Activated T-cell treated with anti-CD3 and anti-CD28 coated beads for 4 hours (primary cell): ENCODE measurements around the gene KIAA1958.

Source experiments
- DNase-seq: peaks from one replicate; pipeline ENCODE4 v3.0.0-alpha.2; 2020

Gene KIAA1958

DNA sequence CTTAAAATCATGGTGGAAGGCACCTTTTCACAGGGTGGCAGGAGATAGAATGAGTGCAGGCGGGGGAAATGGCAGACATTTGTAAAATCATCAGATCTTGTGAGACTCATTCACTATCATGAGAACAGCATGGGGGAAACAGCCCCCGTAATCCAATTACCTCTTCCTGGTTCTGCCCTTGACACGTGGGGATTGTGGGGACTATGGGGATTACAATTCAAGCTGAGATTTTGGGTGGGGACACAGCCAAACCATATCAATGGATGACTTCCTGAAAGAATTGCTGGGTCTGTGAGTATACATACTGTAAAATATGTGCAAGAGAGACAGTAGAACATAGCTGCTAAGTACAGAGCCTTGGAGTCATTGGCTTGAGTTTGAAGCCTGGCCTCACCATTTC, 47.0 kb downstream of the KIAA1958 start:
- DNase-seq, result no peak

DNA sequence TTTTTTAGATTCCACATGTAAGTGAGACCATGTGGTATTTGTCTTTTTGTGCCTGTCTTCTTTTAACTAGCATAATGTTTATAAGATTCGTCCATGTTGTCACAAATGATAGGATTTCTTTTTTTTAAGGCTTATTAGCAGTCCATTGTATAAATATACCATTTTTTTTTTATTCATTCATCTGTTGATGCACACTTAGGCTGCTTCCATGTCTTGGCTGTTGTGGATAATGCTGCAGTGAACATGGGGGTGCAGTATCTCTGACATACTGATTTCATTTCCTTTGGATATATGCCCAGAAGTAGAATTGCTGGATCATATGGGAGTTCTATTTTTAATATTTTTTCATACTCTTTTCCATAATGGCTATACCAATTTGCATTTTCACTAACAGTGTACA, 48.7 kb downstream of the KIAA1958 start:
- no peak for DNase-seq

DNA sequence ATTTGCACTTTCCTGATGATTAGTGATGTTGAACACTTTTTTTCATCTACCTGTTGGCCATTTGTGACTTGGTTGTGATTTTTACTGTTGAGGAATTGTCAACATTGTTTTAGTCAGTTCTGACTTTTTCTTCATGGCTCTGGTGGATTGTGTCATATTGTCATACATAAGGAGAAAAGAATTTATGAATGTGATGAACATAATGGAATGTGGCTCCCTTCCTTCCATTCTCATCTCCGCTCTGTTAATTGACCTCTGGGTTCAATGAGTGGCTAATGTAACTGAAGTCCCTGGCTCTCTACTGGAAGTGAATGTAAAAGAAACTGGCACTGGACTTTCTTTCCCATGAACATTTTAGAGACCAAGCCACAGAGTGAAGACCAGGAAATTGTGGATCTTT, 49.2 kb downstream of the KIAA1958 start:
- no peak for DNase-seq

DNA sequence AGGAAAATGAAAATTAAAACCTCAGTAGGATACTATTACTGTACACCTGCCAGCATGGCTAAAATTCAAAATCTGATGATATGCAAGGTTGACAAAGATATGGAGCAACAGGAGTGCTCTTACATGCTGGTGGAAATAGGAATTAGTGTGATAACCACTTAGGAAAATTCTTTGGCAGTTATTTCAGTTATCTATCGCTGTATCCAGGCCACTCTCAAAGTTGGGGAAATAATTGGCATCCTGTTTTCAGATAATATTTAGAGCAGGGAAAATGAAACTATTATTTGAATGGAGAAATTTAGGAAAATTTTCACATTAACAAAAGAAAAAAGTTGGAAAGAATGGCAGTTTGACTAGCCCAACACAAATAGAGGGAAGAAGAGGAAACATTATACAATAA, 50.9 kb downstream of the KIAA1958 start:
- no peak for DNase-seq

DNA sequence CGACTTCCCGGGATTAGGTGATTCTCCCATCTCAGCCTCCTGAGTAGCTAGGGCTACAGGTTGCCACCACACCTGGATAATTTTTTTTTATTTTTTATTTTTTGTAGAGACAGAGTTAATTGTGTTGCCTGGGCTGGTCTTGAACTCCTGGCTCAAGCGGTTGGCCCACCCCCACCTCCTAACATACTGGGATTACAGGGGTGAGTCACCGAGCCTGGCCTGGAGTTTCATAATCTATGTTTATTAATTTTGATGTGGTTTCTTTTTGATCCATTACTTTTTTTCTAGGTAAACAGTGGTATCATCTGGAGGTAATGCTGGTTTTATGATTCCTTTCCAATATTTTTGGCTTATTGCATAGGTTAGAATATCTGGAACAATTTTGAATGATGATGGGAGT, 54.2 kb downstream of the KIAA1958 start:
- DNase-seq, result no peak

DNA sequence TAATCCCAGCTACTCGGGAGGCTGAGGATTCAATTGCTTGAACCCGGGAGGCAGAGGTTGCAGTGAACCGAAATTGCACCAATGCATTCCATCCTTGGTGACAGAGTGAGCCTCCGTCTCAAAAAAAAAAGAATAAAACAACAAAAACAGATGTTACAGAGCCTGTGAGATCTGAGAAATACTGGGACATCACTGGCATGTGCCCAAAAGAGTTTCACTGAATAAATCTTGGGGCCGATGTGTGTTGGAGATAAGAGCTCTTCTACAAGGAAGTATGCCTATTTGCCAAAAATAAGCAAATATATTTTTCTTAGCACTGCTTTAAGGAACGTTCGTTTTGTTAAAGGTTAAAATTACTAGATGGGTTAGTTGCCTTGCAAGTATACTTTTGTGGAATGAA, 55.1 kb downstream of the KIAA1958 start:
- no peak for DNase-seq

DNA sequence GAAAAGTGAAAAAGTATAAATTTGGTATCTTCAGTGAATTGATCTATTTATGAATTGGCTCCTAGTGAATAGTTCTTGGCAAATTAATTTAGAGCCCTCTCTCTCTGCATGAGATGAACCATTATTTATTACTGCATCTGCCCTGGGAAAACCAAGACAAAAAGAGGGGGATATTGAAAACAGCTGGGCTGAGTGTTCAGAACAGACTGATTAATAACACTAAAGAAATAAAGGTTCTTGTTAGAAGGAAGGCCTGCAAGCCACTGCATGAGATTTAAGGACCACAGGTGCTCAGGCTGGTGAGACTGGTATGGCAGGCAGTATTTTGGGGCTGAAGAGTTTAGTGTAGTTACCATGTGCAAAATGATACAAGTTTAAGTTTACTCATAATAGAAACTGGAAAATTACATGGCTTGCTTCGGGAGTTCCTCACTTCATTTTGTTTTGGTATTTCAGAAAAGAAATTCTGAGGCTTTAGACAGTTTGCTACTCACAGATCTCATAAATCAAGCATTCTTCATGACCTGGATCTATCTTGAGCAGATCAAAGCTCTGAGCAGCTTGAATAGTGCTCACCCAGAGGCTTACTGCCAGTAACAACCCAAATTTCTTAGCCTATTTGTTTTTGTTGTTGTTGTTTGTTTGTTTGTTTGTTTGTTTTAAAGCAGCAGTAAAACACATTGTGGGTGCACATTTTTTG, 56.1 kb downstream of the KIAA1958 start:
- DNase-seq, result no peak

DNA sequence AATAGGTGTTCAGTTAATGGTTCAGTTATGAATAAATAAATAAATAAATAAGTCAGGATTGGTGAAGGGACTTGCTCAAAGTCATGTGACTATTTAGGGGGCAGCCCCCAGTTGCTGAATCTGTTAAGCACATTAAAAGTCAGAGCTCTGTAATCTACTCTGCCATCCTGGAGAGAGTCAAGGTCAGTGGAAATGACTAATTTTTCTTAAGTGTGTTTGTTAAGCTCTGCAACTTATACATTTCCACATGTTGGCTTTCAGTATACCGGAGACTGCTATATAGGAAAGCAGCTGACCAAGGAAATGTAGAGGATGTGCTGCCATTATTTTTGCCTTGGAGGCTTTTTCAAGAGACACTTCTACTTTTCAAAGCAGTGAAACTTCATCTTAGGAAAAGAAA, 57.9 kb downstream of the KIAA1958 start:
- no peak for DNase-seq

DNA sequence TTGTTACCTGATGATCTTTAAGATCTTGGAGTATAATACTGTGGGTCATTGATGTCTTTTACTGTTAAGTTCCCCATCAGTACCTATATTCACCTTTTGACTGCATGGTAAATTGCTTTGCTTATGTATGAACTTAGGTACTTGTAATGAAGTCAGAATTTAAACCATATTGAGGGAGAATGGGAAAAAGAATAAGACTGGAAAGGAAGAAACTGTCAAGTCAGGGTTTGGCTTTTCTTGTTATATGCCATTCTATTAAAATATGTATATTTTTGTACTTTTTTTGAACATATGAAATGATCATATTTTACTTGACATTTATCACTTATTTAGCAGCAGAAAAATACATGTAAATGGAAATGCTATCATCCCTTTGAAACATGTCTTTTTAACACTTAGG, 58.6 kb downstream of the KIAA1958 start:
- DNase-seq, result no peak

DNA sequence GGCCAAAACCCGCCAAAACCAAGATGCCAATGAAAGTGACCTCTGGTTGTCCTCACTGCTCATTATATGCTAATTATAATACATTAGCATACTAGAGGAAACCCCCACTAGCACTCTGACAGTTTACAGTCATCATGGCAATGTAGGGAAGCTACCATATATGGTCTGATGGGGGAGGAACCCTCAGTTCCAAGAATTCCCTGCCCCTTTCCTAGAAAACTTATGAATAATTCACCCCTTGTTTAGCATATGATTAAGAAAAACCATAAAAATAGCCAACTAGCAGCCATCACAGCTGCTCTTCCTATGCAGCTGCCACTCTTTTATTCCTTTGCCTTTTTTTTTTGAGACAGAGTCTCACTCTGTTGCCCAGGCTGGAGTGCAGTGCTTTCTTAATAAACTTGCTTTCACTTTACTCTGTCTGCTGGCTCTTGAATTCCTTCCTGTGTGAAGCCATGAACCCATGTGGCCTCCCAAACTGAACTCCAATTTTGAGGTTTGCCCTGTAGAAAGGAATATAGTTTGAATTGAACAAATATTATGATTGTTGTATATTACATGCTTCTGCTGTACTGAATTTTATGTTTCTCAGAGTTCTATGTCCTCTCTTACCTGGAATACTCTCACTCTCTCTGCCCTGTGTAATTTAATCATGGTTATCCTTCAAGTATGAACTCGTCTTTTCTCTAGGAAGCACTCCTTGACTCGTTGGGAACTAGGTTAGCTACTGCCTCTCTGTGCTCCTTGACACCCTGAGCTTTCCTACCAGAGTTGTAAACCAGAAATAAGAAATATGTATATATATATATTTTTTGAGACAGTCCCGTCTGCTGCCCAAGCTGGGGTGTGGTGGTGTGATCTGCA, 59.8 kb downstream of the KIAA1958 start:
- no peak for DNase-seq

DNA sequence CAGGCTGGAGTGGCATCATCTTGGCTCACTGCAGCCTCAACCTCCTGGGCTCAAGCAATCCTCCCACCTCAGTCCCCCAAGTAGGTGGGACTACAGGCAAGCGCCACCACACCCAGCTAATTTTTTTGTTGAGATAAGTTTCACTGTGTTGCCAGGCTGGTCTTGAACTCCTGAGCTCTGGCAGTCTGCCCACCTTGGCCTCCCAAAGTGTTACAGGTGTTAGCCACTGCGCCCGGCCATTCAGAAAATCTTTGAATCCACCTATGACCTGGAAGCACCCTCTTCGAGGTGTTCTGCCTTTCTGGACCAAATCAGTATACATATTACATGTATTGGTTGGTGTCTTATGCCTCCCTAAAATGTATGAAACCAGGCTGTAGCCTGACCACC, 61.4 kb downstream of the KIAA1958 start:
- DNase-seq, result no peak

DNA sequence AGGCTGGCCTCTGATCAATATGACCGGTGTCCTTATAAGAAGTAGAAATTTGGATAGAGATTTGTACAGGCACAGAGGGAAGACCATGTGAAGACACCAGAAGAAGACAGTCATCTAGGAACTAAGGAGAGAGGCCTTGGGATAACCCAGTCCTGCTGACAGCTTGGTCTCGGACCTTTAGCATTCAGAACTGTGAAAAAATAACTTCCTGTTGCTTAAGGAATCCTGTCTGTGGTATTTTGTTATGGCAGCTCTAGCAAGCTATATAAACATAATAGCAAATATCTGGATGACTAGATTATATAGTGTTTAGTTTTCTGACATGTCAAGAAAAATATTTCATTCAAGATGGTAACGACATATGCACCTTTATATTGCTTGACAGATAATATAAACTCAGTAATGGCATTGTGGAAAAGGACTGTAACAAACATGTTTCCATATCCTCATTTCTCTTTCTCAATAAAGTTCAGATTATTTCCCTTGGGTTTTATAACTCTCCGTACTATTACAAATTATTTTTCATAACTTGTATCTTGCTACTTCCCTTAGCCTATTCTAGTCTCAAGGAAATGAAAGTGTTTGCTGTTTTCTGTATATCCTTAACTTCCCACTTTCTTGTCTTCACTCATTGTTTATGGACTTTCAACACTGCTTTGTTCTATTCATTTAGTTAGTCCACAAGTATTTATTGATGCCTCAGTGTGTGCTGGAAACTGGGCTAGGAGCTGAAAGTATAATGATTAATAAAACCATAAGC, 62.4 kb downstream of the KIAA1958 start:
- no peak for DNase-seq

DNA sequence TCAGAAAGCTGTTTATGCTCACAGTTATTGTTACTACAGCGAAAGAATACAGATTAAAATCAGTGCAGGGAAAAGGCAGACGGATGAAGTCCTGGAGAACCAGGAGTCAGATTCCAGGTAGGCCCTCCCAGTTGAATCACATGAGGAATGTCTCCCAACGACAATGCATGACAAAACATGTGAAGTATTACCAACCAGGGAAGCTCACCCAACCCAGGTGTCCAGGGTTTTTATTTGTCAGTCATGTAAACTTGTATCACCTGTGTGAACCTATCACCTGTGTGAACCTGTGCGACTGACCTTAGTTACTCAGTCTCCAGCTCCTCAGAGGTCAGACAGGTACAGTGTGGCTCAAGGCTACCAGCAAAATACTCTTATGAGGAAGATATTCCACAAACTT, 63.9 kb downstream of the KIAA1958 start:
- DNase-seq, result no peak

DNA sequence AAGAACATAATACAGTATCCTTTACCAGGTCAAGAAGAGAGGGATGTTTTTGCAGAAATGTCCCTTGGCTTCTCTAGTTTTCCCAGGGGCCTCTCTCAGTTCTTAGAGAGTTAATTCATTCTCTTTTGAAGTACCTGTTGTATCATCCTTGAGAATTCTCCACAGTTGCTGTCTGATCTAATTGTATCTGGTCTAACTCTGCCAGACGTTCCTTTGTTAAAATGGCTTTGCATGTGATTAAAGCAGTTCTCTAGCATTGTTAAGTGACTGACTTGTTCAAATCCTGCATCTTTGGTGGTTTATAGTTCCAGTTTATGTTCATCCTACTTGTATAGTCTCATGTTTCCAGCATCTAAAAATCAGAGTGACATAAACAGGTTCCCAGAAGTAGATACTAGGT, 65.0 kb downstream of the KIAA1958 start:
- no peak for DNase-seq

DNA sequence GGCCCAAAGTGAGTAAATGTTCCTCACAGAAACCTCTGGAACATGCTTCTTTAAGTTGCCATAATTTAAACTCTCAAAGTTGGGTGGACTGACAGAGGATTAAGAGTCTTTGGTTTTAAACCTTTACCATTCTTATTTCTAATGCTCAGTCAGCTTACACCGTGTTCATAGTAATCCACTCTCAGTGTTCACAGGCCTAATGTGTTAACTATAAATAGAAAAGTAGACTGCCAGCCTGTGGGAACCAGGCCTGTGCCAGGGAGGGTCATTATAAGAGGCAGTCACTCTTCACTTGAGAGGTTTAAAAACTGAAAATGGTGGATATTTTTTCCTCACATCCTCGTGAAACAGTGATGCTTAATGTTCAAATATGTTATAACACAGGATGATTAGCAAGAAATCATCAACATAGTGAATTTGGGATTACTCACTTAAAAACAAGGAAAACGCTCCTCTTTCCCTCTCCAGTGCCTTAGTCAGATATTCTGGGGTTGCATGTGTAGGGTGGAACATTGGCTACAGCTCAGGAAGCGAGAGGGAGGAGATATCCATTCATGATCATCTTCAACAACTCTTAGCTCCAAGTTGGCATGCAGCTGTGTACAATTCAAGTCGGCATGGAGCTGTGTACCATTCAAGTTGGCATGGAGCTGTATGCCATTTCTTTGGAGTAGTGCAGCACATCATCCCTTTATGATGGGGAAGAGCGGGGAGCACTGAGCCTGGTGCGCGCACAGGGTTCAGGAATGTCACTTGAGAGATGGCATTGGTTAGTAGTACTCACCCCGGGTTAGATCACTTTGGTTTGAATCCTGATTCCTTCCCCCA, 65.8 kb downstream of the KIAA1958 start:
- no peak for DNase-seq

DNA sequence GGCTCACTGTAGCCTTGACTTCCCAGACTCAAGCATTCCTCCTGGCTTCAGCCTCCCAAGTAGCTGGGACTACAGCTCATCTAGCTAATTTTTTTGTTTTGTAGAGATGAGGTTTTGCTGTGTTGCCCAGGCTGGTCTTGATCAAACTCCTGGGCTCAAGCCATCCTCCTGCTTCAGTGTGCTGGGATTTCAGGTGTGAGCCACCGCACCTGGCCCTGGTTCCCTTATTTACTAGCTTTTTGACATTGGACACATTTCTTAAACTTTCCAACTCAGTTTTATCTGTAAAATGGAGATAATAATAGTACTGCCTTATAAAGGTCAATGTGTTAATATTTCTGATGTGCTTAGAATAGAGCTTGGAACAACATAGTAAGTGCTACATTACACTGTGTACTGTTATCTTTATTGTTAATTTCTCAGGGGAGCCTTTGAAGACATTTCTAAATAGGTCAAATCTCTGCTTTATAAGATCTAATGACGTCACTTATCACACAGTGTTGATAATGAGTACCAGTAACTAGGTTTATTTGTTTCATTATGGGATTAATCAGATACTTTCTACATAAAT, 66.7 kb downstream of the KIAA1958 start:
- no peak for DNase-seq

DNA sequence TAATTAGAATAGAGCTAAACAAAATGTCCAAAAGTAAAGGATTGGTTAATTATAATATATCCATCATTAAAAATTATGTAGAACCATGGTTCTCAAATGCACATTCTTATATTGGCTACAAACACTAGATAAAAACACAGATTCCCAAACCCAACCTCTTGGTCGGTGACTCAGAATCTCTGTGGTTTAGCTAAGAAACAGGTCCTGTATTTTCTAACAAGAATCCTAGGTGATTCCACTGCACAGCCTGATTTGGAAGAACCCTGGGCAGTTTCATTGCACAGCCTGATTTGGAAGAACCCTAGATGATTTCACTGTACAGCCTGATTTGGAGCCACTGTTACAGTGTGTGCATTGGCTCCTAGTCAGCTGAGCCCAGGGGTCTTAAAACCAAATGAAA, 67.9 kb downstream of the KIAA1958 start:
- no peak for DNase-seq

DNA sequence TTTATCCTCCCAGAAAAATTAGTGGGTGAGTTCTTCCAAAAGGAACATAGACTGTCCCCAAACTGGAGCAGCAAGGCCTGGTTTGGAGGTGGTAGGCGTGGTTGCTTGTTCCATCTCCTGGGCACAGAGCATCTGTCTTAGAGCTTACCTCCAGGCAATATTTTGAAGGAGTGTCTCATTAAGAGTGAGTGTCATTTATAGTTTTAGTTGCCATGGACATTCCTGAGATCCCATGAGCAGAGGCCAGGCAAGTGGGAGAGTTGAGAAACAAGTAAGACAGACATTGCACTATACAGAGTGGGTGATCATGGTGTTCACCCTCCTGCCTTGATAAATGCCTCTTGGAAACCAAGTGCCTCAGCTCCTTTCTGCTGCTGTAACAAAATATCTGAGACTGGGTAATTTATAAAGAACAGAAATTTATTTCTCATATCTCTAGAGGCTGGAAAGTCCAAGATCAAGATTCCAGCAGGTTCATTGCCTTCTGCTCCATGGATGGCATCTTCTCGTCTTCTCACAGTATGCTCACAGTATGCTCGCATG, 68.5 kb downstream of the KIAA1958 start:
- no peak for DNase-seq

DNA sequence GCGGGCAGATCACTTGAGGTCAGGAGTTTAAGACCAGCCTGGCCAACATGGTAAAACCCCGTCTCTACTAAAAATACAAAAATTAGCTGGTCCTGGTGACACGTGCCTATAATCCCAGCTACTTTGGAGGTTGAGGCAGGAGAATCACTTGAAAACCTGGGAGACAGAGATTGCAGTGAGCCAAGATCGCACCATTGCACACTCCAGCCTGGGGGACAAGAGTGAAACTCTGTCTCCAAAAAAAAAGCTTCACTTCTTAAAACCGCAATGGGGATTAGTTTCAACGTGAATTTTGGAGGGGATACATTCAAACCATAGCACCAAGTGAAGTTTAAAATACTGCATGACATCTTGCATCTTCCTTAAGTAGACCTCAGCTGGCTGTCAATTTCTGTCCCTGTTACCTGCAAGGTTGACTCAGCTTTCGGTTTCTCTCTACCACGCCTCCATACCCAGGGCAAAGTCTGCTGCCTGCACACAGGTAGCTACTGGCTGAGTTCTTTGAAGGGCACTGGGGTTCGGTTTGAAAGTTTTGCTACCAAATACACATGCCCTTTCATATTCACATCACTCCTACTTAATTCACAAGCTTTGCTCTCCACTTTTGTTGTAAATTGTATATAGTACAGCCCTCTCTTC, 69.3 kb downstream of the KIAA1958 start:
- DNase-seq, result no peak

DNA sequence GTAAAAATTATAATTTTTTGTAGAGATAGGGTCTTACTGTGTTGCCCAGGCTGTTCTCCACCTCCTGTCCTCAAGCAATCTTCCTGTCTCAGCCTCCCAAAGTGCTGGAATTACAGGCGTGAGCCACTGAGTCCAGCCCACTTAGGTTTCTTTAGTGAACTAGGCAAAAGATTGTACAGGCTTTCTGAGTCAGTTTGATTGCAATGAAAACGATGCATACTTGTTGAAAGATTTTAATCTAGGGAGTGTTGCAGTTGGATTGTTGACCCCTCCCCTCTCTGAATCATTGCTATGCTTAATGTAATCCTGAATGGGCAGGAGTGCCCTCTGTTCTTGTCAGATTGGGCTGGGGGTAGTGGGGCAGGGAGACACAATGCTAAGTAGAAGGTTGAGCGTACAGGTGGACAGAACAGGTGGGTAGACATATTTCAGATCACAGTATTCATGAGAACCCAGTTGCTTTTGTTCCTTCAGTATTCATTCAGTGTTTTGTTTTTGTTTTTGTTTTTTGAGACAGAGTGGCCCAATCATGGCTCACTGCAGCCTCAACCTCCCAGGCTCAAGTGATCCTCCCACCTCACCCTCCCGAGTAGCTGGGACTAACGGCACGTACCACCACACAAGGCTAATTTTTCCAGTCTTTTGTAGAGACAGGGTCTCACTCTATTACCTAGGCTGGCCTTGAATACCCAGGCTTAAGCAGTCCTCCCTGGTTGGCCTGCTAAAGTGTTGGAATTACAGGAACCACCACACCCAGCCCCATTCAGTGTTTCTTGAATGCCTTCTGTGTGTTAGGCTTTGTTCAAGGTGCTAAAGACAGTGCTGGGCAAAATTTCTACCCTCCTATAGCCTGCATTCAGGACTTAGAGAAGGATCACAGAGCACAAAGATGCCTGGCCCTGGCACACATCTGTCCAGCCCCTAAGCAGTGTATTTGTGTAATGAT, 70.1 kb downstream of the KIAA1958 start:
- no peak for DNase-seq

DNA sequence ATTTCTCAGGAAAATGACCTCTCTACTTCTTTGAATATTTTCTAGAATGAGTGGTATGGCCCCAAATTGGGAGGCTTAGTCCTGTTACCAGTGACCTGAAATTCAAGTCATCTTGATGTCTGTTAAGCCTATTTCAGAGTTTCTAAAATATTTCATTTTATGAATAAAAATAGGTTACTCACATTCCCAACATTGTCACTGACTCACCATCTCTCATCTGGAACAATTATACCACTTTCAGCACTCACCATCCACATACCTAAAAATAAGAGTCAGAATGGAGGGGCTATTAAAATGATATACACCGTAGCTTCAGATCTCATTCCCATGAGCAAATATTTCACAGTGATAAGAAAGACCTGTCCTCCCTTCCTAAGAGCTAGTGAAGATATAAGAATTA, 71.8 kb downstream of the KIAA1958 start:
- no peak for DNase-seq
